NCI-H1092 treated with DMSO at 0.1 percent for 48 hours (cell line): ENCODE measurements around the gene SHANK1.

Source experiments
- DNase-seq: peaks from one replicate; lab custom pipeline; 2025; lab: John Stamatoyannopoulos, UW

The SHANK1 gene

DNA sequence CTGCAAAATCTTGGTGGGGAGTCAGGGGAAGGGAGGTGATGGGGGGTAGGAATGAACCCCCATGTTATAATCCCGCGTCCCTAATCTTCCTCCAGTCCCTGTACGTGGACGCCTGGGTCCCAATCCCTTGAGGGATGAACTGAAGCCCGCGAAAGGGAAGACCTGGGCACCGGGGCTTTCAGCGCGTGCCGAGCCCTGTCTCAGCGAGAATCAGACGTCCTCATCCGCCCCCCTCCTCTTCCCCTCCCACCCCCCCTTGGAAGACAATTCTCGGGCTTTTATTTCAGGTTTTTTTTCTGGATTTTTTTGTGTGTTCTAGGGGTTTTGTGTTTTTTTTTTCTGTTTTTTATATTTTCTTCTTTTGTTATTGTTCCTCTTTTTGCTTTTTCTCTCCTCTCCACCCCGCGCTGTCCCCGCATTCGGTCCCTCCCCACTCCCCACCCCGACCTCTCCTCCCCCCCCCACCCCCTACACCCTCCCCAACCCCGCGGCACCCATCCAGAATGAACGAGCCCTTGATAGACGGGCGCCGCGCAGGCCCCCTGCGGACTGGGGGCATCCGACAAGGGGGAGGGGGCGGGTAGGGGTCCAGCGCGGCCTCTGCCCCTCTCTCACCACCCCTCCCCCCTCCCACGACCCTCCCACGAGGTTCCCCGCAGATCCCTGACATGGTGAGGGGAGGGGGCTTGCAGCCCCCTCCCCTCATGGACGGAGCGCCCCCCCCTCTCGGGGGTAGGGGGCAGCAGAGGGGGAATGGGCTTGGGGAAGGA is 60.1 kb downstream of the SHANK1 start:
- peak; percentile 26 for DNase-seq

DNA sequence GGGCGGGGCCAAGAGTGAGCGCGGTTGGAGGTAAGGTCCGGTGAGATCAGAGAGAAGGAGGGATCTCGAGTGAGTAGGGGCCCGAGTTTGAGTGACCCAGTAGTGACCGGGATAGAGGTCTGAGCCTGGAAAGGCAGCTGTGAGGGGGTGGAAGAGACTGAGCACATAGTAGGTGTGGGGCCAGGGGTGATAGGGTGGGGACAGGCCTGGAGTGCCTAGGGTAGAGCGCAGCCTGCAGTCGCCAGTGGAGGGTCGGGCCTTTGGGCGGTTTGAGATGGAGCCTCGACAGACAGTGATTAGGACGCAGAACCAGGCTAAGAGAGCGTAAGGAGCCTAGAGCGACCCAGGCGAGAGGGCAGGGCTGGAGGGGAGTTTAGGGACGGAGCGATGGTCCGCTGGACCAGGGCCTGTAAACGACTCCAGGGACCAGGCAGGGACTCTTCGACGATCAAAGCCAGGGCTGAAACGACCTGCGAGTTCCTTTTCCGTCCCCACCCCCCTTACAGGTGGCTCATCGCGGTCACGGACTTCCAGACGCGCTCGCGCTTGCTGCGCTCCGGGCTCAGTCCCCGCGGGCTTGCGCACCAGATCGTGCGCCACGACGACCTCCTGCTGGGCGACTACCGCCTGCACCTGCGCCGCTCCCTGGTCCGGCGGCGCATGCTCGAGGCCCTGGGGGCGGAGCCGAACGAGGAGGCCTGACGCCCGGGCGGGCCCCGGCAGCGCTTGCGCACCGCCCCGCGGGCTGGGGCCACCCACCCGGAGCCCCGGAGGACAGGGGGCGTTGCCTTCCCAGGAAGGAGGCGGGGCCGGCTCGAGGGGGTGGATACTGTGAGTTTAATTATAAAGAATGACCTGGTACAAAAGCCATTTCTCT is 60.9 kb downstream of the SHANK1 start:
- DNase-seq: peak; percentile 70

DNA sequence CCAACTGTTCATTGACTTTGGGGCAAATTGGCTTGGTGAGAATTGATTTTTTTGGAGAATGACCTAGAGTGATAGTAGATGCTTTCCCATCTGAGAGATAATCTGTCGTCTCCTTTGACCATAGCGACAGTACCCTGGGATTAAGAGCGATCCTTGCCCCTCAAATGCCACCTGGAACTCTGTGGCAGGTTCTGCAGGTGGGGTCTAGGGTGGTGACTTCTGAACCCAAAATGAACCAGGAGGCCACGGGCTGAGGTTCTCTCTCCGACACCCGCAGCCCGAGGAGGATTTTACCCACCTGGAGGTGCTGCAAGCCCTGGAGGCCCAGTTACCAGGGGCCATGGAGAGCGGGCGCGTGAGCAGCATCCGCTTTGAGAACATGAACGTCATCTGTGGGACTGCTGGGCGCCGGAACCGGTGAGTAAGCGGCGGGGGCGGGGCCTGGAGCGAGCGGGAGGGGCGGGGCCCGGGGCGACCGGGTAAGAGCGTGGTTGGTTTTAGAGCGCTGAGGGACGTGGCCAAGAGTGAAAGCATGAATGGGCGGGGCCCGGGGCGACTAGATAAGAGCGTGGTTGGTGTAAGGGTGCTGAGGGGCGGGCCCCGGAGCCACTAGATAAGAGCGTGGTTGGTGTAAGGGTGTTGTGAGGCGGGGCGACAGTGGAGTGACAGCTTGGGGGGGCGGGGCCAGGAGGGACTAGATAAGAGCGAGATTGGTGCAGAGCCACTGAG is 61.7 kb downstream of the SHANK1 start:
- peak; percentile 97 for DNase-seq

DNA sequence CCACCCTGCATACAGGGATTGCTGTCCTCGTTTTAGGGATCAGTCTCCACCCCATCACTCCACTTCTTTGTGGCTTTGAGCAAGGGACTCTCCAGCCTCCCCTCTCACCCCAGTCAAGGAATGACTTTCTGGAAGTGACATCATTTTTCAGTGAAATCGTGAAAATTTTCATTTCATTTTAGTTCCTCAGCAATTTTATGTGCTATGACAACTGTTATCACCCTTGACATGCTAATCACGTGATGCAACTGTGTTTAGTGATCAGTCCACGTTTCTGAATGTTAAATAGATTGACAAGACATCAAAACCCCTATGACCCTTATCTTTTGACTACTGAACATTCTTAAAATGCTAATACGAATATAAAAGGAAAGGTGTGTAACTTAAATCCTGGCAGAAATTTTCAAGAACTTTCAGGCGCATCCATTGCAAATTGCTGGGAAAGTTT is 62.4 kb downstream of the SHANK1 start:
- no peak for DNase-seq

DNA sequence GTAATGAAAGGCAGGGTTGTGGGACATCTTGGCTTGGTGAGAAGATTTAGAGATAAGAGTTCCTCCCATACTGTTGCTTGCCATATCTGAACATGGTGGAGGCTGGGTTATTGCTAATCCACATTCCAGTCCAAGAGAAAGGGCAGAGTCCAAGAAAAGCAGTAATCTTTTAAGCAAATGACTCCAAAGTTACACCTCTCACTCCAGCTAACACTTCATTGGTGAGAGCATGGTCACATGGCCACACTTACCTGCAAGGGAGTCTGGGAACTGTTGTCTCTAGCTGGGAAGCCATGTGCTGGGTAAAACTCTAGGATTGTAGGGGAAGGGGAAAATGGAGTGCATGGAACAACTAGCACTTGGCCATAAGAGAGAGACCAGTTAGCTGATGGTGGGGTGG is 64.7 kb downstream of the SHANK1 start:
- no peak for DNase-seq

DNA sequence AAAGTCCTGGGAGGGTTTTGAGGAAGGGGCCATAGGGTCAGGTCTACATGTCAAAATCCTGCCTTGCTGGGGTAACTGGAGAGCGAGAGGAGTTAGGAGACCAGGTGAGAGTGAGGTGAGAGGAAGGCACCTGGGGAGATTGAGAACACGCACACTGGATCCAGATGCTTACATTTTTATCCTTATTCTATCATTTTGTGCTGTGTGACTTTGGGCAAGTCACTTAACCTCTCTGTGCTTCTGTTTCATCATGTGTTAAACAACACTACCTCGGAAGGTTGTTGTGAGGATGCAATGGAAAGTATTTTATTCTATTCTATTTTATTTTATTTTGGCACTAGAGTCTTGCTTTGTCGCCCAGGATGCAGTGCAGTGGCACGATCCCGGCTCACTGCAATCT is 66.9 kb downstream of the SHANK1 start:
- no peak for DNase-seq

DNA sequence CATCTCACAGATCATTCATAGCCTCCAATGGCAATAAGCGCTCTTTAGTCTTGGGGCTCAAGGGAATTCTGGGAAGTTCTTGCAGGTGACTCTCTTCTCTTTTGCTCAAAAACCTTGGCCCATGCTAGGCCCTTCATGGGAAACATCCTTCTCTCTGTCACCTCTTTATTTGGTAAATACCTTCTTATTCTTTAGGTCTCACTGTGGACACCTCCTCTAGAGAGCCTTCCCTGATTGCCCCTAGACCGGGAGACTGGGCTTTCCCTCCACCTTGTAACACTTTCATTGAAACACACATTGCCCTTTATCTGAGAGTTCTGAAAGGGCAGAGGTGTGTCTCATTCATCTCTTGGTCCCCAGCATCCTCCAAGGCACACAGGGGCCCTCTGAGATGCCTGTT is 68.4 kb downstream of the SHANK1 start:
- no peak for DNase-seq

DNA sequence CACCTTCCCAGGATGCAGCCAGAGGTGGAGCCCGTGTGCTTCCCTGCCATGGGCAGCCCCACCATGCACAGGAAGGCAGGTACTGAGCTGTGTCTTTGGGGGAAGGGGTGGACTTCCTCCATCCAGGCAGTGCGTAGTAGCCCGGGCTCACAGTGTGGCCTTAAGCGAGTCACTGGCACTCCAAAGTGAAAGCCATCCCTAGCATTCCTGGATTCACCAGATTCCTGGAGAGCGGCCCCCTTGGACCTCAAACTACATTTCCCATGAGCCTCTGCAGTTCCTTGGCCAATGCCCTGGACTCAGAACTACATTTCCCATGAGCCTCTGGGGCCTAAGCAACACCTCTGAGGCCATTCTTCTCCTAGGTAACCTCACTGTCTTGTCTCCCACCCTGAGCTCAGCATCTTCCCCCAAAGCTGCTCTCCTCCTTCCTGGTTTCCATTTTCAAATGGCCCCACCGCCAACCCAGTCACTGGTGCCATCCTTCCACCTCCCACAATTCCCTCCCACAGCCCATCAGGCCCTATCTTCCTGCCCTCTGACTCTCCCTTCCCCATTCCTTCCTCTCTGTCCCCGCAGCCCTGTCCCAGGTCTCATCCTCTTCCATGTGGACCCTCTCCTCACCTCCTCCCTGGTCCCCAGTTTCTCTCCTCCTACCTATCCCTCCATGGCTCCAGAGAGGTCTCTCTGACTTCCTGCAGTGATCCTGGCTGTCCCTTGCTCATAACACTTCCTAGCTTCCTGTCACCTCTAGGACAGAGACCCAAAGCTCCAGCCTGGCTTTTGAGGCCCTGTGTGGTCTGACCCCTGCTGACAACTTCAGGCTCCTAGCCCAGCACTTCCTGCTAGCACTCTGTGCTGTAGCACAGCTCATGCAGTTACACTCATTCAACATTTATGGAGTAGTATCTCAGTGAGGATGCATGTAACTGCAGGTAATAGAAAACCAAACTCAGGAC is 69.9 kb downstream of the SHANK1 start, which contains the start of gene C19orf81:
C19orf81 (plus strand) TSS at position 13 of the 959 bp plus-strand sequence; CDS start at position 13, 0 bp downstream.
- DNase-seq: no peak

DNA sequence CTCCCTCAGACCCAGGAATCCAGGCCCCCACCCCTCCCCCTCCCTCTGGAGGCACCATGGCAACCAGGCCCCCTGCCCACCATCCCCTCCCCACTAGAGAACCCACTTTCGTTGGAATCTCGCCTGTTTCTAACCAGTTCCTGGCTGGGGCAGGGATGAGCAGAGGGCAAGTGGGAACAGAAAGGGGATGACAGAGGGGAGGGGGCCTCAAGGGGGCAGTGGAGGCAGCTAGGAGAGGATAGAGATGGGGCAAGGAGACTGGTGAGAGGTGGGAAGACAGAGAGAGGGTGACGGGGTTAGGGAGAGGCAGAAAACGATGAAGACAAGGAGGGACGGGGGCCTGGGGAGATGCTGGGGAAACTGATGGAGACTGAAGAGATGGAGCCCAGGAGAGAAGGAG is 70.9 kb downstream of the SHANK1 start:
- no peak for DNase-seq

DNA sequence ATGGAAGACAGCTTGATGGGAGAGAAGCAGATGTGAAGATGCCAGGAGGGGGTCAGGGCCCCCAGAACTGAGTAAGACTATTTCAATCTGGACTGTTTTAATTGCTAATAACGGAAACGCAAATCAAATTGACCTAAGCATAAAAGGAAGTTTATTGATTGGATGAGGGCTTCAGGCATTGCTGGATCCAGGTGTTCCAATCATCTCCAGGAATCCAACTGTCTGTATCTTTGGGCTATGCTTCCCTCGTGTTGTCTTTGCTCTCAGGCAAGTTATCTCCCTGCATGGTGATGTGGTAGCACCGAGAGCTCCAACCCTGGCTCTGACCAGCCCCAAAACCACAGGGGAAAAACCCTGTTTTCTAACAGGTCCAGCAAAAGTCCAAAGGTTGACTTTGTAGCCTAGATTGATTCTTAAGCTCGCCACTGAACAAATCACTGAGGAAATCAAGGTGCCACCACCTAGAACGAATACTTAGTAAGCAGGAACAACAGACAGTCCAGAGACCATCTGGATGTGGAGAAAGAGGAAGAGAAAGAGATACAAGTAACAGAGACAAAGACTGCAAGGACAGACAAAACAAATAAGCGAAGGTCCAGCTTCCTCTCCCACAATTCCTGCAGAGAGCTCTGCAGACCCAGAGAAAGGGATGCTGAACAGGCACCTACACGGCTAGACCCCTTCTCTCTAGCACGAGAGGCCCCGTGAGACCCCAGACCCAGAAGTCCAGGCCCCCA is 71.6 kb downstream of the SHANK1 start:
- DNase-seq: no peak

DNA sequence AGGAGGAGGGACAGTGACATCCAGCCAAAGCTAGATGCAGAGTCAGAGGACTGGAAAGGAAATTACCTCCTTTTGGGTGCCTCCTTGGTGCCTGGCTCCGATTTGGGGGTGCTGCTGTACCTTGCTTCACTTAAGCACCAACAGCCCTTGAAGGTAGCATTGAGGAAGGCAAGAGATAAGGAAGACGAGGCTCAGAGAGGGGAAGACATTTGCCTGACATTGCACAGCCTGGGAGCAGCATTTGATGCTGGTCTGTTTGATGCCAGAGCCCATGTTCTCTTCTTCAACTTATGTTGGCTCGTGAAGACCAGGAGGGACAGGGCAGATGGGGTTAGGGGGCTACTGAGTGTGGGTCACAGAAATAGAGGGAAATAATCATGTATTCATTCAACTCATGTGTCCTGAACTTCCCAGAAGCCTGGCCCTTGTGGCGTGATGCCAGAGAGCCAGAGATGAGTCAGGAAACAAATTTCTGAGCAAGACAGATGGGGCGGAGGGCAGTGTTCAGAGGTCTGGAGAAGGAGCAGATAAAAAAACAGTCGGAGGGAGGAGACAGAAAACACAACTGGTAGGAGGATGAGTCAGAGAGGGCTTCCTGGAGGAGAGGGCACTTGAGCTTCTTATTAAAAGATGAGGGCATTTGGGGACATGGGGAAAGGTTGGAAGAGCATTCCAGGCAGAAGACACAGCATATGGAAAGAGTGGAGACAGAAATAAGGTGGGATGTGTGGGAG is 73.4 kb downstream of the SHANK1 start:
- no peak for DNase-seq

DNA sequence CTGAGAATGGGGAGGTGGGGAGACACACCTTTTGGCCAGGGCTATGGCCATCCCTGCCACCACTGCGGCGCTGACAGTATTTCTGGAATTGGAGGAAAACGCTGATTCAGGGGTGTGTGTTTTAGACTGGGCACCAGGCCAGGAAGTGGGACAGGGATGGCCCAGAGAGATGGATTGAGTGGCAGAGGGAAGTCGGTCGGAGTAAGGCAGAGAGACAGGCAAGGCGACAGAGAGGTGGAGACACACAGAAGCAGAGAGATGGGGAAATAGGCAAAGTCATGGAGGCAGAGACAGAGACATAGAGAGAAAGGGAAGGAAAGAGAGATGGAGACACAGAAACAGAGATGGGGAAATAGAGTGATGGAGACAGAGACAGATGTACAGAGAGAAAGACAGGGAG is 74.5 kb downstream of the SHANK1 start:
- DNase-seq: no peak

DNA sequence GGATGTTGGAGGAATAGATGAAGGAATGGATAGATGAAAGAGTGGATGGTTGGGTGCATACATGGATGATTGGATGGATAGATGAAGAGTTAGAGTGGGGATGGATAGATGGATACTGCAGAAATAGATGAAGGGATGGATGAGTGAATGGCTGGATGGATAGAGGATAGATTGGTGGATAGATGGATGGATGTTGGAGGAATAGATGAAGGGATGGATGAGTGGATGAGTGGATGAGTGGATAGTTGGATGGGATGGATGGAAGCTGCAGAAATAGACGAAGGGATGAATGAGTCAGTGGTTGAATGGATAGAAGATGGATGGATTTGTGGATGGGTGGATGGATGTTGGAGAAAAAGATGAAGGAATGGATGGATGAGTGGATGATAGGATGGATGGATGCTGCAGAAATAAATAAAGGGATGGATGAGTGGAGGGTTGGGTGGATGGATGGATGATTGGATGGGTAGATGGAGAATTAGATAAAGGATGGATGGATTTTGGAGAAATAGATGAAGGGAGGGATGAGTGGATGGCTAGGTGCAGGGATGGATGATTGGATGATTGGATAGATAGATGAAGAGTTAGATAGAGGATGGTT is 75.2 kb downstream of the SHANK1 start:
- no peak for DNase-seq

DNA sequence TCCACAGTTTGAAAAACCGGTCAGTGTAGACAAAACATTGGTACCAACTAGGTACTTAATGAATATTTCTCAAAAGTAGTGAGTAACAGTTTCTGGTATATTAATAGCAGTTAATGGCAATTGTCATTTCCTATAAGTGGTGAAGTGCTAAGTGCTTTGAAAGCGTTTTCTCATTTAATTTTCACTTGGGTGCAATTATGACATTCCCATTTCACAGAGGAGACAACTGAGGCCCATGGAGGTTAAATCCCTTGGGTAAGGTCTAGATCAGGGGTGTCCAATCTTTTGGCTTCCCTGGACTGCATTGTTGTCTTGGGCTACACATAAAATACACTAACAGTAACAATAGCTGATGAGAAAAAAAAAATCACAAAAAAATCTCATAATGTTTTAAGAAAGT is 79.2 kb downstream of the SHANK1 start:
- DNase-seq: no peak

DNA sequence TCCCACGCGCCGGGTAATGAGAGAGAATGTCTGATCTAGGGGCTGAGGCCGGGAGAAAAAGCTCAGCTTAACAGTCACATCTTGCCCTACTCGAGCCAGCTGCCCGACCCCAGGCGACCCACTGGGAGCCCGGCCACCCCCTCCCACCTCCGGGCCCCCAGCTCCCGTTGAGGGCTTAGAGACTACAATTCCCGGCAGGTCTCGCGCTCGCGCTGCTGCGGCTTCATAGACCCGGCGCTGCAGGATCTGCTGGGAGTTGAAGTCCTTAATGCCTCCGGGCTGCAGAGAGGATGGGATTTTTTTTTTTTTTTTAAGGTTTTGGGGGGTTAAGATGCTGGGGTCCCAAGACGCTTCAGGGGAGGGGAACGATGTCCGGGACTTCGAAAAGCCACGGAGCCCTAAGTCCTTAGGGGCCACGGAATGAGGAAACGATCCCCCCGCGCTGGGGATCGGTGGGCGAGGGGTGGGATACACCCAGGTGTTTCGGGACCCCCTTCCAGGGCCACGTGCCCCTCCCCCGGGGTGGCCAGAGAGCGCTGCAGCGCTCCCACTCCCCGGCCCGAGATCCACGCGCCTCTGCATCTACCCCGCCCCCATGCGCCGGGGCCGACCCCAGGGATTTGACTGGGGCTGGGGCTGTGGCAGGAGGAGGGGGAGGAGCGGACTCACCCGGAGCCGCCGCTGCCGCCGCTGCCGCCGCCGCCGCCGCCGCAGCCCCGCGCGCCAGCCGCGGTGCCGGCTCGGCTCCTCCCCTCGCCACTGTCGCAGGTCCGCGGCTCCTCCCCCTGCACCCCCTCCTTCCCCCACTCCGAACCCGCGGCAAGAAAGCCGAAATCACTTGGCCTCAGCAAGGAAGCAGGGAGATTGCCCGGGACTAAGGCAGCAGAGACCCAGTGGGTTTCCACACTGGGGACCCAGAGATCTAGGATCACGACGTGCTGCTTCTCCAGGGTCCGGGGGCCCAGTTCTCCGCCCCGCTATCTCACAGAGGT is 80.2 kb downstream of the SHANK1 start, which contains the start of gene SYT3:
SYT3 (minus strand) TSS at position 761 of the 992 bp plus-strand sequence. CDS start 2,470 bp downstream, outside the sequence.
- peak; percentile 15 for DNase-seq

DNA sequence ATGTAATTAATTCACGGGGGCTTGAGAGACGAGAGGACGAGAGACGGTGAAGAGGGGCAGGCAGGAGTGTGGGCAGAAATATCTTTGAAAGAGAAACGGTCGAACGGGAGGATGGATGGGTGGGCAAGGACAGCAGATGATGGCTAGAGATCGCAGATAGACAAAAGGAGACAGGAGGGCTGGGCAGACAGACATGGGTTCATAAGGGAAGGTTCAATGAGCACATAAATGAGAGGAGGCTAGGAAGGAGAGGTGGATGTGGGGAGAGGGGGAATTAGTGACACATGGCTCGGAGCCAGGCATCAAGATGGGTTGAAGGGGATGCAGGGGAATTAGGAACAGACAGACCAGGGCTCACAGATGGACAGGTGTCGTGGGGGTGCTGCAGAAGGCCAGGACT is 81.0 kb downstream of the SHANK1 start:
- no peak for DNase-seq

DNA sequence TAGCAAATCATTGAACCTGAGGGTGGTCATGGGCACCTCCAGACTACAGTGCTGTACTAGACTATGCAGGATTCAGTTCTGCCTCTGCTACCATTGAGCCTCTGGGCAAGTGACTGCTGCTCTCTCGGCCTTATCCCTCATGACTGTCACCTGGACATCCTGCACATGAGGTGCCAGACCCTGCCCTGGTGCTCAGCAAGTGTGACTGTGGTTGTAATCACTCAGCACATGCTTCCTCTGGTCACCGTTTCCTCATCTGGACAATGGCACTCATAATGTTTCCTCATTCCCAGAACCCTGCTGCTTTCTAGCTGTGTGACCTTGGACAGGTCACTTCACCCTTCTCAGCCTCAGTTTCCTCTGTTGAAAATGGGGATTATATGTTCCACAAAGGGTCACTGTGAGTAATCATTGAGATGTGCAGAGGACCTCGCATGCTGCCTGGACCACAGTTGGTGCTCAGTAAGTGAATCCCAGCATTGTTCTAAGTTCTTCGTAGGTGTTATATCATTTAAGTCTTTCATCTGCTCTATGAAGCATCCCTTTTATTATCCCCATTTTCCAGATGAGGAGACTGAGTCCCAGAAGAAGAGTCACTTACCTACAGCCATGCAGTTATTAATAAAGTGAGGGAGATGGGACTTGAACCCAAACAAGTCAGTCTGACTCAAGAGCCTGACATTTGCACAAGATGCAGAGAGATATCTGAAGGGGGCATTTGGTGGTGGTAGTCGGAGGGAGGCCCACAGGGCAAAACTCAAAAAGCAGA is 83.1 kb downstream of the SHANK1 start:
- DNase-seq: no peak
